Measurements from ENCODE around the gene RNF222. TPM values are rescaled to one million over a fixed set of nuclear protein-coding genes. Genes with fewer than 3 reads are reported as not detected.
A peak's percentile ranks its signal among the peaks of the same experiment; 100 is the strongest.

The RNF222 gene
- total RNA-seq, 1 experiment from 2014 or later = 0.09 TPM

DNA sequence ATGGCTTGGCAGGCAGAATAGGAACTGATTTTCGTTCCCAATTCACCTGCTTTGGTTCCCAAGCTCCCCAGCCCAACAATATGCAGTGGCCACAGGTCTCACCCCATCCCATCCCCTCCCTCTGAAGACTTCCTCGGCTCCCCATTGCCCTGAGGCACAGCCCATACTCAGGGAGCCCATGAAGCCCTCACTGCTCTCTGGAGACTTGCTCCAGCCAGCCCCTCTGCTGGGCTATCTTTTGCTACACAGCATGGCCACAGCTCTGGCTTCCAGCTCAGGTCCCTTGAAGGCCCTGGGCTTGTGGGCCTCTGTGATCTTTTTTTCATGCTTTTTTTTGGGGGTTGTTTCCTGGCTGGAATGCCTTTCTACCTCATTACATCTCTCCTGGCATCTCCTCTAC lies 8.5 kb upstream of the RNF222 start:
- H3K4me2 ChIP-seq (ENCODE audit: insufficient read depth, insufficient read length, low read length) = no peak overlapping the region
- H3K27me3 ChIP-seq (ENCODE audit: insufficient read depth, low read length) = no peaks in the 10 kb centered on the region
- H2BK15ac ChIP-seq (ENCODE audit: low read depth, low read length) = no peak overlapping the region
- no peak overlapping the region for H4K8ac ChIP-seq (replicated peaks; ENCODE audit: insufficient read length, low read depth, low read length)
- no peak overlapping the region for H2AK5ac ChIP-seq (ENCODE audit: insufficient read length, low read length)
- H2BK5ac ChIP-seq (ENCODE audit: insufficient read length, low read length) = no peak overlapping the region
- no peak overlapping the region for H2AFZ ChIP-seq (ENCODE audit: low read length)
- H3K4ac ChIP-seq (ENCODE audit: low read depth, low read length) = no peak overlapping the region
- no peak overlapping the region for H3K56ac ChIP-seq (ENCODE audit: insufficient read length, low read depth, low read length)
- no peaks in the 10 kb centered on the region for H3K79me1 ChIP-seq (ENCODE audit: insufficient read depth, low read depth, low read length, poor library complexity, severe bottlenecking)
- no peak overlapping the region for H2BK120ac ChIP-seq (ENCODE audit: low read depth, low read length, poor library complexity, severe bottlenecking)
- Mint-ChIP-seq H3K4me3 (no peak overlapping the region), H3K9me3 (no peaks in the 10 kb centered on the region), H3K27me3 (ENCODE audit: low read depth) (peaks cover 1% of the 10 kb centered on the region; the same call in 1 of the 2 replicates), H3K4me1 (peaks cover 14 to 15% of the 10 kb centered on the region in 2 experiments), H3K36me3 (ENCODE audit: insufficient read depth in 1 of 3, low read depth in 3 of 3) (no peaks in the 10 kb centered on the region), H3K27ac (peak overlapping the region in 1 of 3 experiments; percentile 35; a peak in 2 of 7 replicates)
- H3K9ac ChIP-seq (ENCODE audit: extremely low read depth, insufficient read length, low read length) = no peak overlapping the region
- WGBS (ENCODE audit: extremely low coverage, insufficient read length, low lambda C conversion rate) = no CpG with 5 or more reads among the region's 2 CpGs
- no peak overlapping the region for H4K5ac ChIP-seq (ENCODE audit: insufficient read length, low read depth, low read length)
- TF ChIP-seq, protein P1, sequence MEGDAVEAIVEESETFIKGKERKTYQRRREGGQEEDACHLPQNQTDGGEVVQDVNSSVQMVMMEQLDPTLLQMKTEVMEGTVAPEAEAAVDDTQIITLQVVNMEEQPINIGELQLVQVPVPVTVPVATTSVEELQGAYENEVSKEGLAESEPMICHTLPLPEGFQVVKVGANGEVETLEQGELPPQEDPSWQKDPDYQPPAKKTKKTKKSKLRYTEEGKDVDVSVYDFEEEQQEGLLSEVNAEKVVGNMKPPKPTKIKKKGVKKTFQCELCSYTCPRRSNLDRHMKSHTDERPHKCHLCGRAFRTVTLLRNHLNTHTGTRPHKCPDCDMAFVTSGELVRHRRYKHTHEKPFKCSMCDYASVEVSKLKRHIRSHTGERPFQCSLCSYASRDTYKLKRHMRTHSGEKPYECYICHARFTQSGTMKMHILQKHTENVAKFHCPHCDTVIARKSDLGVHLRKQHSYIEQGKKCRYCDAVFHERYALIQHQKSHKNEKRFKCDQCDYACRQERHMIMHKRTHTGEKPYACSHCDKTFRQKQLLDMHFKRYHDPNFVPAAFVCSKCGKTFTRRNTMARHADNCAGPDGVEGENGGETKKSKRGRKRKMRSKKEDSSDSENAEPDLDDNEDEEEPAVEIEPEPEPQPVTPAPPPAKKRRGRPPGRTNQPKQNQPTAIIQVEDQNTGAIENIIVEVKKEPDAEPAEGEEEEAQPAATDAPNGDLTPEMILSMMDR (conservative IDR thresholded peaks at IDR 0.05) = no peak
- H3K9me3 ChIP-seq (ENCODE audit: control insufficient read depth, low read depth, low read length) = no peaks in the 10 kb centered on the region
- H4K20me1 ChIP-seq (ENCODE audit: control insufficient read depth, insufficient read depth, insufficient read length) = no peaks in the 10 kb centered on the region
- H3K27ac ChIP-seq (ENCODE audit: insufficient read length, low read depth, low read length) = no peak overlapping the region
- H3K4me1 ChIP-seq (ENCODE audit: insufficient read depth, low read length) = no peaks in the 10 kb centered on the region
- H3T11ph ChIP-seq (ENCODE audit: low read length) = no peak overlapping the region
- H3K23ac ChIP-seq (ENCODE audit: insufficient read length, low read depth, low read length) = no peak overlapping the region
- H2BK12ac ChIP-seq (ENCODE audit: insufficient read length, low read depth, low read length) = no peak overlapping the region
- H3K18ac ChIP-seq (ENCODE audit: insufficient read length, low read depth, low read length) = no peak overlapping the region
- no peak overlapping the region for H4K91ac ChIP-seq (ENCODE audit: insufficient read length, low read depth, low read length)
- H3K79me2 ChIP-seq (ENCODE audit: insufficient read depth, low read length) = no peaks in the 10 kb centered on the region
- no peak overlapping the region for H2BK20ac ChIP-seq (ENCODE audit: low read depth, low read length, poor library complexity, severe bottlenecking)
- H3K23me2 ChIP-seq (ENCODE audit: insufficient read length, low read depth, low read length, poor library complexity, severe bottlenecking) = no peaks in the 10 kb centered on the region
- DNase-seq = no peak
- H3K14ac ChIP-seq (ENCODE audit: insufficient read depth, low read length) = no peak overlapping the region

Measured in H9 (cell line).